Thyroid gland (tissue), 4 donors: ENCODE data around the gene COX10.
"Not testable (repeated sequence)": the region's sequence is repeated elsewhere in the genome, so short reads cannot be mapped to it uniquely, and the experiment has no call there.

ENCODE experiments used
- CTCF ChIP-seq, 6 experiments: fragments of 200-600 bp in 3 of 6; fragments of 450-650 bp in 3 of 6; sonication (generic) in 3 of 6; IDR thresholded peaks; one replicate each; pipeline ENCODE4 v1.5.1; 2016 to 2019; ENCODE audit warnings: antibody characterized with exemption in 6 of 6, mild to moderate bottlenecking in 2 of 6, inconsistent platforms in 1 of 6, moderate library complexity in 1 of 6
- POLR2A ChIP-seq, 2 donors: fragments of 450-650 bp; IDR thresholded peaks; one replicate each; pipeline ENCODE4 v1.6.1; 2017; ENCODE audit warnings: antibody characterized with exemption in 2 of 2, mild to moderate bottlenecking in 2 of 2, moderate library complexity in 1 of 2

- not testable (repeated sequence) for TF ChIP-seq CTCF, POLR2A (IDR thresholded peaks at IDR 0.05)
Observed at GRCh38 chr17:14186443-14186842, 117.1 kb downstream of the COX10 start.
